H9 (cell line): ENCODE results near the gene BCAS3. TPM values are rescaled to one million over a fixed set of nuclear protein-coding genes. Genes with fewer than 3 reads are reported as not detected.

Experiments
- DNase-seq: peaks from one replicate; pipeline ENCODE4 v3.0.0-alpha.2; 2017
- H2AFZ ChIP-seq: one replicate; pipeline ENCODE4 v1.6.1; 2013; ENCODE audit warnings: mild to moderate bottlenecking, low read length, control low read depth, moderate library complexity
- H2AK5ac ChIP-seq: 2 replicates; pipeline ENCODE4 v1.6.1; 2013; ENCODE audit warnings: low read length, control low read depth, mixed read lengths; ENCODE audit not compliant: insufficient read length
- H2BK120ac ChIP-seq: one replicate; pipeline ENCODE4 v1.6.1; 2013; ENCODE audit warnings: low read depth, mild to moderate bottlenecking, low read length, control low read depth, inconsistent platforms; ENCODE audit not compliant: poor library complexity, severe bottlenecking
- H2BK12ac ChIP-seq: 2 replicates; pipeline ENCODE4 v1.6.1; 2013; ENCODE audit warnings: low read length, control low read depth, mixed read lengths, low read depth; ENCODE audit not compliant: insufficient read length
- H2BK15ac ChIP-seq: 2 replicates; pipeline ENCODE4 v1.6.1; 2013; ENCODE audit warnings: low read depth, low read length, control low read depth
- H2BK20ac ChIP-seq: one replicate; pipeline ENCODE4 v1.6.1; 2013; ENCODE audit warnings: low read depth, mild to moderate bottlenecking, low read length, control low read depth, inconsistent platforms; ENCODE audit not compliant: poor library complexity, severe bottlenecking
- H2BK5ac ChIP-seq: 2 replicates; pipeline ENCODE4 v1.6.1; 2013; ENCODE audit warnings: low read length, control low read depth, mixed read lengths; ENCODE audit not compliant: insufficient read length
- H3K14ac ChIP-seq: 2 replicates; pipeline ENCODE4 v1.6.1; 2013; ENCODE audit warnings: low read length, control low read depth; ENCODE audit not compliant: insufficient read depth
- H3K18ac ChIP-seq: 2 replicates; pipeline ENCODE4 v1.6.1; 2013; ENCODE audit warnings: low read depth, mild to moderate bottlenecking, mixed read lengths, low read length, control low read depth; ENCODE audit not compliant: insufficient read length
- H3K23ac ChIP-seq: 2 replicates; pipeline ENCODE4 v1.6.1; 2013; ENCODE audit warnings: low read length, control low read depth, mixed read lengths, low read depth; ENCODE audit not compliant: insufficient read length
- H3K23me2 ChIP-seq: 2 replicates; pipeline ENCODE4 v1.6.1; 2013; ENCODE audit warnings: low read depth, mild to moderate bottlenecking, mixed read lengths, low read length, control low read depth; ENCODE audit not compliant: insufficient read length, poor library complexity, severe bottlenecking
- H3K27ac ChIP-seq: 2 replicates; pipeline ENCODE4 v1.5.1; 2013; ENCODE audit warnings: low read length, control low read depth, mixed read lengths, low read depth; ENCODE audit not compliant: insufficient read length
- H3K27me3 ChIP-seq: 2 replicates; pipeline ENCODE4 v1.6.1; 2013; ENCODE audit warnings: low read length, control low read depth, inconsistent platforms; ENCODE audit not compliant: insufficient read depth
- H3K4ac ChIP-seq: 2 replicates; pipeline ENCODE4 v1.6.1; 2013; ENCODE audit warnings: low read depth, mild to moderate bottlenecking, control low read depth, inconsistent platforms, low read length, moderate library complexity
- H3K4me1 ChIP-seq: 2 replicates; pipeline ENCODE4 v1.6.1; 2013; ENCODE audit warnings: low read length, control low read depth, inconsistent platforms; ENCODE audit not compliant: insufficient read depth
- H3K4me2 ChIP-seq: 2 replicates; pipeline ENCODE4 v1.6.1; 2013; ENCODE audit warnings: low read length, control low read depth, mixed read lengths; ENCODE audit not compliant: insufficient read length, insufficient read depth
- H3K56ac ChIP-seq: 2 replicates; pipeline ENCODE4 v1.6.1; 2013; ENCODE audit warnings: low read depth, mild to moderate bottlenecking, mixed read lengths, low read length, control low read depth; ENCODE audit not compliant: insufficient read length
- H3K79me1 ChIP-seq: 2 replicates; pipeline ENCODE4 v1.6.1; 2013; ENCODE audit warnings: low read depth, mild to moderate bottlenecking, moderate library complexity, low read length, control low read depth, inconsistent platforms; ENCODE audit not compliant: insufficient read depth, poor library complexity, severe bottlenecking
- H3K79me2 ChIP-seq: 2 replicates; pipeline ENCODE4 v1.6.1; 2013; ENCODE audit warnings: low read length, control low read depth, inconsistent platforms; ENCODE audit not compliant: insufficient read depth
- H3K9ac ChIP-seq: 2 replicates; pipeline ENCODE4 v1.6.1; 2013; ENCODE audit warnings: low read length, control low read depth, mixed read lengths; ENCODE audit not compliant: insufficient read length; ENCODE audit errors: extremely low read depth
- H3K9me3 ChIP-seq: one replicate; pipeline ENCODE4 v1.6.1; 2013; ENCODE audit warnings: low read depth, low read length, inconsistent platforms; ENCODE audit not compliant: control insufficient read depth
- H3T11ph ChIP-seq: one replicate; pipeline ENCODE4 v1.6.1; 2013; ENCODE audit warnings: mild to moderate bottlenecking, low read length, control low read depth, inconsistent platforms
- H4K20me1 ChIP-seq: one replicate; pipeline ENCODE4 v1.6.1; 2013; ENCODE audit not compliant: control insufficient read depth, insufficient read length, insufficient read depth
- H4K5ac ChIP-seq: 2 replicates; pipeline ENCODE4 v1.6.1; 2013; ENCODE audit warnings: low read depth, mild to moderate bottlenecking, mixed read lengths, low read length, control low read depth; ENCODE audit not compliant: insufficient read length
- H4K8ac ChIP-seq: replicated peaks from 2 replicates; pipeline ENCODE4 v1.6.1; 2013; ENCODE audit warnings: low read length, control low read depth, mixed read lengths, low read depth; ENCODE audit not compliant: insufficient read length
- H4K91ac ChIP-seq: 2 replicates; pipeline ENCODE4 v1.6.1; 2013; ENCODE audit warnings: low read depth, mild to moderate bottlenecking, moderate library complexity, mixed read lengths, low read length, control low read depth; ENCODE audit not compliant: insufficient read length
- H3K27ac Mint-ChIP-seq, 3 experiments: 2 replicates in 2 of 3; 3 replicates in 1 of 3; pipeline ENCODE4 v1.8.0; 2020 to 2021; ENCODE audit warnings: mixed read lengths in 3 of 3, mild to moderate bottlenecking in 1 of 3, moderate library complexity in 1 of 3
- H3K27me3 Mint-ChIP-seq: 2 replicates; pipeline ENCODE4 v1.8.0; 2021; ENCODE audit warnings: low read depth, mild to moderate bottlenecking, moderate library complexity, mixed read lengths
- H3K36me3 Mint-ChIP-seq, 3 experiments: 2 replicates in 2 of 3; 3 replicates in 1 of 3; pipeline ENCODE4 v1.8.0; 2020 to 2021; ENCODE audit warnings: low read depth in 3 of 3, mixed read lengths in 3 of 3; ENCODE audit not compliant: insufficient read depth in 1 of 3
- H3K4me1 Mint-ChIP-seq, 2 experiments: 2 replicates each; pipeline ENCODE4 v1.8.0; 2020; ENCODE audit warnings: mixed read lengths in 2 of 2
- H3K4me3 Mint-ChIP-seq, 2 experiments: 2 replicates in 1 of 2; 3 replicates in 1 of 2; pipeline ENCODE4 v1.8.0; 2020 to 2021; ENCODE audit warnings: mild to moderate bottlenecking in 2 of 2, mixed read lengths in 2 of 2, moderate library complexity in 1 of 2
- H3K9me3 Mint-ChIP-seq, 2 experiments: 2 replicates in 1 of 2; 3 replicates in 1 of 2; pipeline ENCODE4 v1.8.0; 2020; ENCODE audit warnings: mild to moderate bottlenecking in 2 of 2, mixed read lengths in 2 of 2, moderate library complexity in 1 of 2
- WGBS: extraction: QIAGEN DNeasy Blood & Tissue Kit; methylation state at CpG from one replicate; pipeline ENCODE4 v1.1.7; 2013; ENCODE audit warnings: missing lambda C conversion rate, low lambda C conversion rate, mixed read lengths; ENCODE audit not compliant: insufficient read length; ENCODE audit errors: extremely low coverage; 5-methylcytosine and 5-hydroxymethylcytosine counted together
- total RNA-seq: library from RNA; stranded (reverse); gene quantifications from 2 replicates; pipeline ENCODE4 v1.2.1, GENCODE V29; 2021
- TF ChIP-seq, protein P1 (sequence below): fragments of 200-600 bp; sonication (generic); conservative IDR thresholded peaks from 3 replicates; pipeline ENCODE4 v1.8.0; 2021; ENCODE audit warnings: antibody characterized with exemption, mild to moderate bottlenecking

The BCAS3 gene
- total RNA-seq, 1 experiment from 2014 or later = 22.4 TPM

DNA sequence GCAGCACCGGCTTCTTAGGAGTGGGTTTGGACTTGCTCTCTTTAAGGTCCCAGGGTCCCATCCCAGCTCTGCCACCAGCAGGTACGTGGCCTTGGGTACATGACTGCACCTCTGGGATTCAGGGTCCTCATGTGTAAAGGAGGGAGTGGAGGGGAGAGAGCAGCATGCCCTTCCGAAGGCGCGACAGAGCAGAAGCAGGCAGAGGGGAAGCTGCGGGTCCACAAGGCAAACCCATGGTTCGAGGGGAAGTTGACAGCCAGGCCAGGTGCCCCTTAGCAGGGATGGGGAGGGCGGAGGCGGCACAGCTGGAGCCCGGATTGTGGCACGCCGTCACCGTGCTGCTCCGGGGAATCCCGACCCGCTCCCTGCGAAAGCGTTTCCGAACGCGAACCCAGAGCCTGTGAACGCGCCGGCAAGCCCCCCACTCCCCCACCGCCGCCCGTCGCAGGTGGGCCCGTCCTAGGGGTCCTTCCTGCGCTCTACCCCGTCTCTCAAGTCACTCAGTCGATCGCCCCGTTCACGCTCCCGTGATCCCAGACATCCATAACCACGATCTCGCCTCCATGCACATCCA, 717.8 kb downstream of the BCAS3 start:
- peak; percentile 68 for DNase-seq
- H3K9ac ChIP-seq = no peak overlapping the region
- no peak overlapping the region for H2AK5ac ChIP-seq
- H4K5ac ChIP-seq = no peak overlapping the region
- H3K36me3 Mint-ChIP-seq = no peaks in the 10 kb centered on the region; a peak in 1 of 7 replicates
- H3K4me1 ChIP-seq = no peaks in the 10 kb centered on the region
- H2BK5ac ChIP-seq = no peak overlapping the region
- H3K4me3 Mint-ChIP-seq = peak overlapping the region; percentile 30 to 68; a peak in 4 of 5 replicates
- H3K79me1 ChIP-seq = no peaks in the 10 kb centered on the region
- H3K14ac ChIP-seq = no peak overlapping the region
- no peak overlapping the region for H2BK15ac ChIP-seq
- no peak overlapping the region for H3K4ac ChIP-seq
- peaks cover 8% of the 10 kb centered on the region for H3K23me2 ChIP-seq
- no CpG with 5 or more reads among the region's 38 CpGs for WGBS
- H3T11ph ChIP-seq = no peak overlapping the region
- no peaks in the 10 kb centered on the region for H3K79me2 ChIP-seq
- H3K27me3 Mint-ChIP-seq = peaks cover 93% of the 10 kb centered on the region
- H3K4me2 ChIP-seq = peak overlapping the region; percentile 53
- H3K18ac ChIP-seq = no peak overlapping the region
- H4K8ac ChIP-seq = no peak overlapping the region
- H3K9me3 ChIP-seq = no peaks in the 10 kb centered on the region
- peaks cover 18 to 25% of the 10 kb centered on the region in 2 experiments for H3K4me1 Mint-ChIP-seq
- H2BK20ac ChIP-seq = no peak overlapping the region
- no peak overlapping the region for H3K23ac ChIP-seq
- peaks cover 57% of the 10 kb centered on the region for H3K27me3 ChIP-seq
- H3K56ac ChIP-seq = no peak overlapping the region
- H2AFZ ChIP-seq = no peak overlapping the region
- TF ChIP-seq, protein P1, sequence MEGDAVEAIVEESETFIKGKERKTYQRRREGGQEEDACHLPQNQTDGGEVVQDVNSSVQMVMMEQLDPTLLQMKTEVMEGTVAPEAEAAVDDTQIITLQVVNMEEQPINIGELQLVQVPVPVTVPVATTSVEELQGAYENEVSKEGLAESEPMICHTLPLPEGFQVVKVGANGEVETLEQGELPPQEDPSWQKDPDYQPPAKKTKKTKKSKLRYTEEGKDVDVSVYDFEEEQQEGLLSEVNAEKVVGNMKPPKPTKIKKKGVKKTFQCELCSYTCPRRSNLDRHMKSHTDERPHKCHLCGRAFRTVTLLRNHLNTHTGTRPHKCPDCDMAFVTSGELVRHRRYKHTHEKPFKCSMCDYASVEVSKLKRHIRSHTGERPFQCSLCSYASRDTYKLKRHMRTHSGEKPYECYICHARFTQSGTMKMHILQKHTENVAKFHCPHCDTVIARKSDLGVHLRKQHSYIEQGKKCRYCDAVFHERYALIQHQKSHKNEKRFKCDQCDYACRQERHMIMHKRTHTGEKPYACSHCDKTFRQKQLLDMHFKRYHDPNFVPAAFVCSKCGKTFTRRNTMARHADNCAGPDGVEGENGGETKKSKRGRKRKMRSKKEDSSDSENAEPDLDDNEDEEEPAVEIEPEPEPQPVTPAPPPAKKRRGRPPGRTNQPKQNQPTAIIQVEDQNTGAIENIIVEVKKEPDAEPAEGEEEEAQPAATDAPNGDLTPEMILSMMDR = no peak
- H2BK12ac ChIP-seq = no peak overlapping the region
- H3K9me3 Mint-ChIP-seq = peaks cover 0 to 5% of the 10 kb centered on the region in 2 experiments; a peak in 3 of 5 replicates
- H4K91ac ChIP-seq = no peak overlapping the region
- H4K20me1 ChIP-seq = no peaks in the 10 kb centered on the region
- H3K27ac ChIP-seq = no peak overlapping the region
- H2BK120ac ChIP-seq = no peak overlapping the region
- no peak overlapping the region for H3K27ac Mint-ChIP-seq
